Osteocyte (in vitro differentiated cells): ENCODE measurements around the gene CBLN1. TPM values are rescaled to one million over a fixed set of nuclear protein-coding genes. Genes with fewer than 3 reads are reported as not detected.

Experiments used
- DNase-seq: peaks from one replicate; pipeline ENCODE4 v3.0.0; 2021; ENCODE audit warnings: mixed read lengths; ENCODE audit not compliant: unreplicated experiment; ENCODE audit errors: extremely low spot score
- H3K27ac Mint-ChIP-seq: one replicate; pipeline ENCODE4 v1.8.0; 2021; ENCODE audit warnings: mild to moderate bottlenecking, mixed read lengths; ENCODE audit not compliant: unreplicated experiment
- H3K27me3 Mint-ChIP-seq: one replicate; pipeline ENCODE4 v1.8.0; 2021; ENCODE audit warnings: mixed read lengths; ENCODE audit not compliant: unreplicated experiment
- H3K36me3 Mint-ChIP-seq: one replicate; pipeline ENCODE4 v1.8.0; 2021; ENCODE audit warnings: mixed read lengths; ENCODE audit not compliant: unreplicated experiment
- H3K4me1 Mint-ChIP-seq: one replicate; pipeline ENCODE4 v1.8.0; 2021; ENCODE audit warnings: mixed read lengths; ENCODE audit not compliant: unreplicated experiment
- H3K4me3 Mint-ChIP-seq: one replicate; pipeline ENCODE4 v1.8.0; 2021; ENCODE audit warnings: mild to moderate bottlenecking, moderate library complexity, mixed read lengths; ENCODE audit not compliant: unreplicated experiment
- H3K9me3 Mint-ChIP-seq: one replicate; pipeline ENCODE4 v1.8.0; 2021; ENCODE audit warnings: mixed read lengths; ENCODE audit not compliant: unreplicated experiment
- total RNA-seq: library from RNA; stranded (reverse); gene quantifications from 2 replicates; pipeline ENCODE4 v1.2.1, GENCODE V29; 2021
- TF ChIP-seq, protein P1 (sequence below): fragments of 200-600 bp; sonication (generic); IDR thresholded peaks from 2 replicates; pipeline ENCODE4 v1.5.0; 2021; ENCODE audit warnings: antibody characterized with exemption, mild to moderate bottlenecking, moderate library complexity

The CBLN1 gene
- total RNA-seq, 1 donor from 2014 or later = not detected

- H3K27me3 Mint-ChIP-seq = peaks cover 5% of the 10 kb centered on the region
These were observed 10.8 kb upstream of the CBLN1 start for GRCh38 chr16:49292413-49292812.

DNA sequence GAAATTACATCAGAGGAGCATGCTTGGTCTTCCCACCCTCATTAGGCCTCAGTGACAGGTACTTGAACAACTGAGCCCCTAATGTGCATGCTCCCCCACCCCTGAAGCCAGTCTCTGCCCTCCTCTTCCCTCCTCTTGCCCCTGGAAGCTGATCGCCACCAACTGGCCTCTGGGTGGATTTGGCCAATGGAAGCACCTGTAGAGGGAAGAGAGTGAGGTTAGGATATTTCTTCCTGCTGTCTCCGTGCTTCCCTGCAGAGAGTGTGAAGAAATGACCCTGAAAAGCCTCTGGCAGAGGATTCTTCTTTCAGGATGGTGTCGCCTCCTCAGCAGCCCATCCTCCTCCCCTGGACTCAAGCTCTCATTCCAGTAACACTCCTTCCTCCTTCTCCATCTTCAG is 5.9 kb upstream of the CBLN1 start:
- TF ChIP-seq, protein P1, sequence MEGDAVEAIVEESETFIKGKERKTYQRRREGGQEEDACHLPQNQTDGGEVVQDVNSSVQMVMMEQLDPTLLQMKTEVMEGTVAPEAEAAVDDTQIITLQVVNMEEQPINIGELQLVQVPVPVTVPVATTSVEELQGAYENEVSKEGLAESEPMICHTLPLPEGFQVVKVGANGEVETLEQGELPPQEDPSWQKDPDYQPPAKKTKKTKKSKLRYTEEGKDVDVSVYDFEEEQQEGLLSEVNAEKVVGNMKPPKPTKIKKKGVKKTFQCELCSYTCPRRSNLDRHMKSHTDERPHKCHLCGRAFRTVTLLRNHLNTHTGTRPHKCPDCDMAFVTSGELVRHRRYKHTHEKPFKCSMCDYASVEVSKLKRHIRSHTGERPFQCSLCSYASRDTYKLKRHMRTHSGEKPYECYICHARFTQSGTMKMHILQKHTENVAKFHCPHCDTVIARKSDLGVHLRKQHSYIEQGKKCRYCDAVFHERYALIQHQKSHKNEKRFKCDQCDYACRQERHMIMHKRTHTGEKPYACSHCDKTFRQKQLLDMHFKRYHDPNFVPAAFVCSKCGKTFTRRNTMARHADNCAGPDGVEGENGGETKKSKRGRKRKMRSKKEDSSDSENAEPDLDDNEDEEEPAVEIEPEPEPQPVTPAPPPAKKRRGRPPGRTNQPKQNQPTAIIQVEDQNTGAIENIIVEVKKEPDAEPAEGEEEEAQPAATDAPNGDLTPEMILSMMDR = no peak
- Mint-ChIP-seq H3K4me1 (peaks cover 4% of the 10 kb centered on the region), H3K4me3 (no peak overlapping the region), H3K27ac (no peak overlapping the region), H3K27me3 (peaks cover 37% of the 10 kb centered on the region), H3K9me3 (no peaks in the 10 kb centered on the region), H3K36me3 (no peaks in the 10 kb centered on the region)
- no peak for DNase-seq

More at GRCh38 chr16:49292413-49292812, 10.8 kb upstream of the CBLN1 start:
- Mint-ChIP-seq H3K4me3 (no peak overlapping the region), H3K9me3 (no peaks in the 10 kb centered on the region), H3K36me3 (no peaks in the 10 kb centered on the region), H3K4me1 (no peaks in the 10 kb centered on the region), H3K27ac (no peak overlapping the region)
- no peak for DNase-seq
- TF ChIP-seq, protein P1 = no peak

DNA sequence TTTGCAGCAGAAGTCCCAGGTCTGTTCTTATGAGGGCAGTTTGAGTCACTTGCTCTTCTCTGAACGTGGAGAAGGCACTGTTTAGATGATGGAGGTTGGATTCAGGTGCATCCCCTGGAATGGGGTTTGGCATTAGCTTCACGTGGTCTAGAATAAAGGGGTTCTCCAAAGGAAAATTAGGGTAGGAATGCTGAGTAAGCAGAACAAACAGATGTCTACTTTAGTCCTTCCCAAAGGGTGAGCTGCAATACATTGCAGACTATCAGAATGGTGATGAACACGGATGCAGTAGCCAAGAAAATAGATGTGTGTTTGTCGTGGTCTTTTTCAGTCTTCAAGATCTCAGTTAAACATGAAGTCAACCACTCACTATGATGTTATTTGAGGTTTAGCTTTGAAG is 3.3 kb upstream of the CBLN1 start:
- TF ChIP-seq, protein P1 = no peak
- Mint-ChIP-seq H3K4me3 (no peak overlapping the region), H3K27me3 (peaks cover 51% of the 10 kb centered on the region), H3K4me1 (peaks cover 6% of the 10 kb centered on the region), H3K9me3 (no peaks in the 10 kb centered on the region), H3K27ac (no peak overlapping the region), H3K36me3 (no peaks in the 10 kb centered on the region)
- DNase-seq = no peak

GRCh38 chr16:49283376-49284049 is 1.9 kb upstream of the CBLN1 start:
- DNase-seq = no peak
- no peaks in the 10 kb centered on the region for H3K36me3 Mint-ChIP-seq
- no peak overlapping the region for H3K27ac Mint-ChIP-seq
- TF ChIP-seq, protein P1 = no peak
- H3K9me3 Mint-ChIP-seq = no peaks in the 10 kb centered on the region
- H3K4me1 Mint-ChIP-seq = peaks cover 8% of the 10 kb centered on the region
- H3K27me3 Mint-ChIP-seq = peaks cover 65% of the 10 kb centered on the region
- no peak overlapping the region for H3K4me3 Mint-ChIP-seq

DNA sequence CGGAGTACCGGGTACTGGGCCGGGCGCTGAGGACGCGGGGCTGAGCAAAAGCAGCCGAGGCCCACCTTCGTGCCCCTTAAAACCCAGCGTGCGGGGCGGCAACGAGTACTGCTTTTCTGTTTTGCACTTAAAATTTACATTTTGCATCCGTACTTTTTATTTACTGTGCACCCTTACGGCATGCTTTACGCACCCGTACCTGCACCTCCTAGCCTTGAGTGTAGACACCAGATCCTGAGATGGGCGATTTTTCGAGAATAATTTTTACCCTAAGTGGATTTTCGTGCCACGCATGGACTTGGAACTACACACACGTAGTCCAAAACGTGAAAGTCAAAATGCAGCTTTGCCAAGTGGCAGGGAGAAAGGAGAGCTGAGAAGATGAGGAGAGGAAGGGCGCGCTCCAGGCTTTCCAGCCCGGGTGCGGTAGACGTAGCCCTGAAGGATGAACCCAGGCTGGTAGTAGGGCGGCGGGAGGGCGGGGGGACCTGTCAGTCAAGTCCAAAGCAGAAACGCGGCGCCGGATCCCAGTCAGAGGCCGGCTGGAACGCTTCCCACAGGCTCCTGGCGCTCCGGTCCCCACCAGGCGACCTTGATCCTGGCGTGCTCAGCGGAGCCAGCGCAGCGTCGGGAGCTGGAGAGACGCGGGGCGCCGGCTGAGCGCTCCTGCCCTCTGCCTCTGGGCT is 1.2 kb upstream of the CBLN1 start:
- TF ChIP-seq, protein P1 = no peak
- no peak overlapping the region for H3K27ac Mint-ChIP-seq
- H3K9me3 Mint-ChIP-seq = no peaks in the 10 kb centered on the region
- peaks cover 69% of the 10 kb centered on the region for H3K27me3 Mint-ChIP-seq
- H3K4me3 Mint-ChIP-seq = peak overlapping the region; percentile 62
- H3K36me3 Mint-ChIP-seq = no peaks in the 10 kb centered on the region
- peaks cover 8% of the 10 kb centered on the region for H3K4me1 Mint-ChIP-seq
- no peak for DNase-seq
